ENCODE measurements around the gene CLIC1.

Gene CLIC1

GRCh38 chr6:31749301-31750036, 13.1 kb upstream of the CLIC1 start:
- H3K9me3 ChIP-seq (ENCODE audit: insufficient read depth, low read depth, low read length), result no peaks in the 10 kb centered on the region
- H2AFZ ChIP-seq (ENCODE audit: low read length), result no peak overlapping the region
- TF ChIP-seq EZH2phosphoT487 (IDR thresholded peaks at IDR 0.05; ENCODE audit: borderline replicate concordance) (no peak), CTCF (conservative IDR thresholded peaks at IDR 0.05; ENCODE audit: low read length) (no peak)
- H3K9me2 ChIP-seq (replicated peaks; ENCODE audit: low read depth, low read length), result no peaks in the 10 kb centered on the region
- H3K4me3 ChIP-seq (ENCODE audit: low read length, poor library complexity, severe bottlenecking), result no peak overlapping the region
- H3K79me2 ChIP-seq (ENCODE audit: insufficient read depth, low read length), result no peaks in the 10 kb centered on the region
- H3K9ac ChIP-seq (ENCODE audit: low read depth, low read length, poor library complexity, severe bottlenecking), result no peak overlapping the region
- H3K4me1 ChIP-seq (ENCODE audit: insufficient read depth, low read length, poor library complexity, severe bottlenecking), result no peaks in the 10 kb centered on the region
- no peaks in the 10 kb centered on the region for H4K20me1 ChIP-seq (ENCODE audit: insufficient read depth, low read length, poor library complexity, severe bottlenecking)
- no peak overlapping the region for H3K4me2 ChIP-seq (ENCODE audit: low read depth, low read length, poor library complexity, severe bottlenecking)
- H3K36me3 ChIP-seq (ENCODE audit: insufficient read depth, low read length), result no peaks in the 10 kb centered on the region
- H3F3A ChIP-seq (ENCODE audit: low read depth), result no peaks in the 10 kb centered on the region
- H3K27me3 ChIP-seq (ENCODE audit: insufficient read depth, low read length, poor library complexity, severe bottlenecking), result no peaks in the 10 kb centered on the region

- no peaks in the 10 kb centered on the region for H3K27me3 ChIP-seq (ENCODE audit: insufficient read depth, low read length, poor library complexity, severe bottlenecking)
These were observed 8.1 kb upstream of the CLIC1 start for GRCh38 chr6:31744422-31744821.

GRCh38 chr6:31742894-31743293, 6.6 kb upstream of the CLIC1 start:
- Histone ChIP-seq H3K27me3 (ENCODE audit: insufficient read depth, low read length, poor library complexity, severe bottlenecking) (no peaks in the 10 kb centered on the region), H2AFZ (ENCODE audit: low read length) (no peak overlapping the region), H3K9me2 (replicated peaks; ENCODE audit: low read depth, low read length) (no peaks in the 10 kb centered on the region), H3K9me3 (ENCODE audit: insufficient read depth, low read depth, low read length) (no peaks in the 10 kb centered on the region), H3K9ac (ENCODE audit: low read depth, low read length, poor library complexity, severe bottlenecking) (no peak overlapping the region), H3K79me2 (ENCODE audit: insufficient read depth, low read length) (peaks cover 28% of the 10 kb centered on the region), H3K4me3 (ENCODE audit: low read length, poor library complexity, severe bottlenecking) (no peak overlapping the region), H3F3A (ENCODE audit: low read depth) (peaks cover 3% of the 10 kb centered on the region; the same call in 1 of the 2 replicates), H3K36me3 (ENCODE audit: insufficient read depth, low read length) (no peaks in the 10 kb centered on the region), H4K20me1 (ENCODE audit: insufficient read depth, low read length, poor library complexity, severe bottlenecking) (no peaks in the 10 kb centered on the region), H3K4me2 (ENCODE audit: low read depth, low read length, poor library complexity, severe bottlenecking) (peak overlapping the region; percentile 1), H3K4me1 (ENCODE audit: insufficient read depth, low read length, poor library complexity, severe bottlenecking) (peaks cover 38% of the 10 kb centered on the region)
- TF ChIP-seq CTCF (conservative IDR thresholded peaks at IDR 0.05; ENCODE audit: low read length), result no peak
- TF ChIP-seq EZH2phosphoT487 (IDR thresholded peaks at IDR 0.05; ENCODE audit: borderline replicate concordance), result no peak

More at GRCh38 chr6:31744422-31744821, 8.1 kb upstream of the CLIC1 start:
- H3K4me3 ChIP-seq (ENCODE audit: low read length, poor library complexity, severe bottlenecking), result no peak overlapping the region
- H3K9me2 ChIP-seq (replicated peaks; ENCODE audit: low read depth, low read length), result no peaks in the 10 kb centered on the region
- H3K4me2 ChIP-seq (ENCODE audit: low read depth, low read length, poor library complexity, severe bottlenecking), result no peak overlapping the region
- H3K9ac ChIP-seq (ENCODE audit: low read depth, low read length, poor library complexity, severe bottlenecking), result no peak overlapping the region
- H3K79me2 ChIP-seq (ENCODE audit: insufficient read depth, low read length), result peaks cover 22% of the 10 kb centered on the region
- no peaks in the 10 kb centered on the region for H3K9me3 ChIP-seq (ENCODE audit: insufficient read depth, low read depth, low read length)
- H4K20me1 ChIP-seq (ENCODE audit: insufficient read depth, low read length, poor library complexity, severe bottlenecking), result no peaks in the 10 kb centered on the region
- TF ChIP-seq EZH2phosphoT487 (IDR thresholded peaks at IDR 0.05; ENCODE audit: borderline replicate concordance) (no peak), CTCF (conservative IDR thresholded peaks at IDR 0.05; ENCODE audit: low read length) (no peak)
- H3F3A ChIP-seq (ENCODE audit: low read depth), result no peaks in the 10 kb centered on the region
- peaks cover 26% of the 10 kb centered on the region for H3K4me1 ChIP-seq (ENCODE audit: insufficient read depth, low read length, poor library complexity, severe bottlenecking)
- H3K36me3 ChIP-seq (ENCODE audit: insufficient read depth, low read length), result no peaks in the 10 kb centered on the region
- H2AFZ ChIP-seq (ENCODE audit: low read length), result no peak overlapping the region

Measured in Loucy (cell line).